Activated CD4-positive, alpha-beta T cell treated with anti-CD3 and anti-CD28 coated beads for 24 hours (primary cell): ENCODE data around the gene CLSTN3.

Source experiments
- DNase-seq, 2 donors: peaks; one replicate each; pipeline ENCODE4 v3.0.0-alpha.2; 2020; ENCODE audit warnings: low read depth in 2 of 2

The CLSTN3 gene

GRCh38 chr12:7125632-7126227 is 4.4 kb upstream of the CLSTN3 start:
- no peak for DNase-seq

- DNase-seq, result no peak
These were observed 2.1 kb upstream of the CLSTN3 start for GRCh38 chr12:7127916-7128626.

- DNase-seq, result no peak
These were observed 1.4 kb upstream of the CLSTN3 start, which contains the start of gene RBP5 for GRCh38 chr12:7128681-7129286. Gene RBP5 (minus strand): TSS chr12:7128889. CDS start chr12:7128775, 114 bp downstream.

GRCh38 chr12:7129287-7129871 is 792 bp upstream of the CLSTN3 start:
- DNase-seq, result no peak

- DNase-seq, result peak in 1 of 2 donors; percentile 46
These were observed 730 bp downstream of the CLSTN3 start for GRCh38 chr12:7130701-7131501.

GRCh38 chr12:7131502-7131866 is 1.3 kb downstream of the CLSTN3 start:
- DNase-seq, result no peak

- no peak for DNase-seq
These were observed 4.4 kb downstream of the CLSTN3 start for GRCh38 chr12:7134396-7135166.

GRCh38 chr12:7136071-7136470 is 5.9 kb downstream of the CLSTN3 start:
- DNase-seq, result no peak

GRCh38 chr12:7136676-7137075 is 6.5 kb downstream of the CLSTN3 start:
- DNase-seq, result no peak

GRCh38 chr12:7137908-7138307 is 7.7 kb downstream of the CLSTN3 start:
- no peak for DNase-seq

- DNase-seq, result no peak
These were observed 9.0 kb downstream of the CLSTN3 start for GRCh38 chr12:7139200-7139599.

- DNase-seq, result no peak
These were observed 11.3 kb downstream of the CLSTN3 start for GRCh38 chr12:7141351-7142005.

GRCh38 chr12:7142056-7142644 is 12.0 kb downstream of the CLSTN3 start:
- DNase-seq, result peak; percentile 46 to 50

GRCh38 chr12:7142809-7143465 is 12.8 kb downstream of the CLSTN3 start:
- DNase-seq, result no peak

- no peak for DNase-seq
These were observed 13.4 kb downstream of the CLSTN3 start for GRCh38 chr12:7143564-7143963.

GRCh38 chr12:7144414-7145120 is 14.4 kb downstream of the CLSTN3 start:
- DNase-seq, result no peak

- no peak for DNase-seq
These were observed 15.5 kb downstream of the CLSTN3 start for GRCh38 chr12:7145671-7146070.

GRCh38 chr12:7146228-7146627 is 16.1 kb downstream of the CLSTN3 start:
- no peak for DNase-seq

GRCh38 chr12:7146906-7147305 is 16.7 kb downstream of the CLSTN3 start:
- no peak for DNase-seq
